Stimulated activated naive CD4-positive, alpha-beta T cell (primary cell): ENCODE results near the gene BCL2L13.

ENCODE experiments used
- DNase-seq, 6 experiments: peaks; one replicate each; lab custom pipeline; 2025; lab: John Stamatoyannopoulos, UW

The BCL2L13 gene

GRCh38 chr22:17779286-17780115 lies 140.9 kb downstream of the BCL2L13 start:
- no peak for DNase-seq

- no peak for DNase-seq
Observed at GRCh38 chr22:17780116-17780740, 141.7 kb downstream of the BCL2L13 start.
